ENCODE data around the gene SEC14L6.
"Not testable (repeated sequence)": the region's sequence is repeated elsewhere in the genome, so short reads cannot be mapped to it uniquely, and the experiment has no call there.

Gene SEC14L6

GRCh38 chr22:30573594-30574094, 27.1 kb upstream of the SEC14L6 start:
- H3K27ac Mint-ChIP-seq = no peak overlapping the region
- H3K4me3 Mint-ChIP-seq = no peak overlapping the region
- no peaks in the 10 kb centered on the region for H3K4me1 Mint-ChIP-seq (ENCODE audit: low read depth)
- H3K9me3 Mint-ChIP-seq = no peaks in the 10 kb centered on the region
- H3K36me3 Mint-ChIP-seq (ENCODE audit: low read depth) = peaks cover 17% of the 10 kb centered on the region
- H3K27me3 Mint-ChIP-seq (ENCODE audit: low read depth) = no peaks in the 10 kb centered on the region

- no peaks in the 10 kb centered on the region for H3K27me3 Mint-ChIP-seq (ENCODE audit: low read depth)
- no peak overlapping the region for H3K27ac Mint-ChIP-seq
- H3K4me3 Mint-ChIP-seq = no peak overlapping the region
- H3K9me3 Mint-ChIP-seq = no peaks in the 10 kb centered on the region
- H3K4me1 Mint-ChIP-seq (ENCODE audit: low read depth) = no peaks in the 10 kb centered on the region
- peaks cover 17% of the 10 kb centered on the region for H3K36me3 Mint-ChIP-seq (ENCODE audit: low read depth)
Measured at GRCh38 chr22:30572840-30573593, 26.5 kb upstream of the SEC14L6 start.

- Mint-ChIP-seq H3K9me3 (no peaks in the 10 kb centered on the region), H3K4me3 (no peak overlapping the region), H3K4me1 (ENCODE audit: low read depth) (no peaks in the 10 kb centered on the region), H3K27ac (no peak overlapping the region), H3K36me3 (ENCODE audit: low read depth) (peaks cover 14% of the 10 kb centered on the region), H3K27me3 (ENCODE audit: low read depth) (no peaks in the 10 kb centered on the region)
Measured at GRCh38 chr22:30572210-30572609, 25.7 kb upstream of the SEC14L6 start.

- Mint-ChIP-seq H3K27me3 (ENCODE audit: low read depth) (no peaks in the 10 kb centered on the region), H3K9me3 (no peaks in the 10 kb centered on the region), H3K4me1 (ENCODE audit: low read depth) (no peaks in the 10 kb centered on the region), H3K4me3 (no peak overlapping the region), H3K27ac (no peak overlapping the region), H3K36me3 (ENCODE audit: low read depth) (no peaks in the 10 kb centered on the region)
Measured at GRCh38 chr22:30569674-30570202, 23.2 kb upstream of the SEC14L6 start.

- Mint-ChIP-seq H3K4me1 (ENCODE audit: low read depth) (no peaks in the 10 kb centered on the region), H3K27me3 (ENCODE audit: low read depth) (no peaks in the 10 kb centered on the region), H3K27ac (no peak overlapping the region), H3K4me3 (no peak overlapping the region), H3K36me3 (ENCODE audit: low read depth) (no peaks in the 10 kb centered on the region), H3K9me3 (no peaks in the 10 kb centered on the region)
Measured at GRCh38 chr22:30568137-30568805, 21.7 kb upstream of the SEC14L6 start.

GRCh38 chr22:30567277-30567676, 20.7 kb upstream of the SEC14L6 start:
- H3K27me3 Mint-ChIP-seq (ENCODE audit: low read depth); H3K4me3 Mint-ChIP-seq; H3K4me1 Mint-ChIP-seq (ENCODE audit: low read depth); H3K36me3 Mint-ChIP-seq (ENCODE audit: low read depth); H3K9me3 Mint-ChIP-seq; H3K27ac Mint-ChIP-seq: not testable (repeated sequence)

GRCh38 chr22:30566125-30566524, 19.6 kb upstream of the SEC14L6 start:
- no peaks in the 10 kb centered on the region for H3K27me3 Mint-ChIP-seq (ENCODE audit: low read depth)

GRCh38 chr22:30565341-30565740, 18.8 kb upstream of the SEC14L6 start:
- no peaks in the 10 kb centered on the region for H3K36me3 Mint-ChIP-seq (ENCODE audit: low read depth)
- H3K9me3 Mint-ChIP-seq = no peaks in the 10 kb centered on the region
- no peaks in the 10 kb centered on the region for H3K4me1 Mint-ChIP-seq (ENCODE audit: low read depth)
- no peak overlapping the region for H3K4me3 Mint-ChIP-seq
- H3K27me3 Mint-ChIP-seq (ENCODE audit: low read depth) = no peaks in the 10 kb centered on the region
- no peak overlapping the region for H3K27ac Mint-ChIP-seq

More at GRCh38 chr22:30566125-30566524, 19.6 kb upstream of the SEC14L6 start:
- H3K27ac Mint-ChIP-seq = no peak overlapping the region
- H3K4me3 Mint-ChIP-seq = no peak overlapping the region
- H3K36me3 Mint-ChIP-seq (ENCODE audit: low read depth) = no peaks in the 10 kb centered on the region
- no peaks in the 10 kb centered on the region for H3K4me1 Mint-ChIP-seq (ENCODE audit: low read depth)
- H3K9me3 Mint-ChIP-seq = no peaks in the 10 kb centered on the region

- Mint-ChIP-seq H3K27me3 (ENCODE audit: low read depth) (no peaks in the 10 kb centered on the region), H3K4me1 (ENCODE audit: low read depth) (no peaks in the 10 kb centered on the region), H3K27ac (no peak overlapping the region), H3K9me3 (no peaks in the 10 kb centered on the region), H3K36me3 (ENCODE audit: low read depth) (no peaks in the 10 kb centered on the region), H3K4me3 (no peak overlapping the region)
Measured at GRCh38 chr22:30564761-30565119, 18.2 kb upstream of the SEC14L6 start.

- Mint-ChIP-seq H3K27me3 (ENCODE audit: low read depth) (no peaks in the 10 kb centered on the region), H3K9me3 (no peaks in the 10 kb centered on the region), H3K4me1 (ENCODE audit: low read depth) (no peaks in the 10 kb centered on the region), H3K27ac (no peak overlapping the region), H3K36me3 (ENCODE audit: low read depth) (no peaks in the 10 kb centered on the region), H3K4me3 (no peak overlapping the region)
Measured at GRCh38 chr22:30564045-30564760, 17.7 kb upstream of the SEC14L6 start.

GRCh38 chr22:30562366-30562765, 15.8 kb upstream of the SEC14L6 start:
- H3K27me3 Mint-ChIP-seq (ENCODE audit: low read depth) = no peaks in the 10 kb centered on the region
- H3K9me3 Mint-ChIP-seq = no peaks in the 10 kb centered on the region
- no peak overlapping the region for H3K27ac Mint-ChIP-seq
- no peaks in the 10 kb centered on the region for H3K36me3 Mint-ChIP-seq (ENCODE audit: low read depth)
- H3K4me1 Mint-ChIP-seq (ENCODE audit: low read depth) = no peaks in the 10 kb centered on the region
- H3K4me3 Mint-ChIP-seq = no peak overlapping the region

GRCh38 chr22:30561402-30562189, 15.1 kb upstream of the SEC14L6 start:
- Mint-ChIP-seq H3K9me3 (no peaks in the 10 kb centered on the region), H3K27me3 (ENCODE audit: low read depth) (no peaks in the 10 kb centered on the region), H3K4me1 (ENCODE audit: low read depth) (no peaks in the 10 kb centered on the region), H3K36me3 (ENCODE audit: low read depth) (no peaks in the 10 kb centered on the region), H3K27ac (no peak overlapping the region), H3K4me3 (no peak overlapping the region)

- H3K27me3 Mint-ChIP-seq (ENCODE audit: low read depth); H3K36me3 Mint-ChIP-seq (ENCODE audit: low read depth); H3K4me3 Mint-ChIP-seq; H3K4me1 Mint-ChIP-seq (ENCODE audit: low read depth); H3K9me3 Mint-ChIP-seq; H3K27ac Mint-ChIP-seq: not testable (repeated sequence)
Measured at GRCh38 chr22:30560643-30561202, 14.2 kb upstream of the SEC14L6 start.

- no peaks in the 10 kb centered on the region for H3K4me1 Mint-ChIP-seq (ENCODE audit: low read depth)
- H3K27me3 Mint-ChIP-seq (ENCODE audit: low read depth) = no peaks in the 10 kb centered on the region
- H3K4me3 Mint-ChIP-seq = no peak overlapping the region
- H3K9me3 Mint-ChIP-seq = no peaks in the 10 kb centered on the region
- no peaks in the 10 kb centered on the region for H3K36me3 Mint-ChIP-seq (ENCODE audit: low read depth)
- H3K27ac Mint-ChIP-seq = no peak overlapping the region
Measured at GRCh38 chr22:30559889-30560288, 13.3 kb upstream of the SEC14L6 start.

All from T-helper 1 cell treated with Interleukin-12 subunit alpha and Interleukin-12 subunit beta and Interleukin-4 antibody, amounts not matched to agents 30 μg/mL and 1 μg/mL, for 36 hours (primary cell).